Lower leg skin (tissue), 4 donors: ENCODE data around the gene POLA2. TPM values are rescaled to one million over a fixed set of nuclear protein-coding genes. Genes with fewer than 3 reads are reported as not detected.
"Not testable (repeated sequence)": the region's sequence is repeated elsewhere in the genome, so short reads cannot be mapped to it uniquely, and the experiment has no call there.

ENCODE experiments used
- DNase-seq, 2 donors: peaks; one replicate each; pipeline ENCODE4 v3.0.0-alpha.2; 2019; ENCODE audit warnings: low spot score in 2 of 2
- H3K4me3 ChIP-seq: fragments of 200-600 bp; sonication (generic); 2 replicates; pipeline ENCODE4 v1.5.1; 2017; ENCODE audit warnings: mild to moderate bottlenecking, low read depth; ENCODE audit not compliant: poor library complexity, severe bottlenecking
- CTCF ChIP-seq, 3 donors: fragments of 450-650 bp; IDR thresholded peaks; one replicate each; pipeline ENCODE4 v1.5.1; 2016; ENCODE audit warnings: antibody characterized with exemption in 3 of 3, mild to moderate bottlenecking in 3 of 3, moderate library complexity in 2 of 3
- POLR2A ChIP-seq, 2 donors: fragments of 450-650 bp; IDR thresholded peaks; one replicate each; pipeline ENCODE4 v1.6.1; 2016 to 2017; ENCODE audit warnings: antibody characterized with exemption in 2 of 2, mild to moderate bottlenecking in 1 of 2, moderate library complexity in 1 of 2
- WGBS, 2 donors: methylation state at CpG; one replicate each; pipeline ENCODE4 v1.1.5; 2018; 5-methylcytosine and 5-hydroxymethylcytosine counted together
- intact Hi-C: fragments of 100-400 bp; cut with DNase I; formaldehyde crosslinking; loops from one replicate; pipeline ENCODE4 v1.15.0; 2023; ENCODE audit warnings: low total_unique reads
- total RNA-seq, 4 donors: library from RNA; depleted of rRNA; stranded (reverse); fragments of >200 nt; gene quantifications; one replicate each; pipeline ENCODE4 v1.1.0, GENCODE V29; 2016

Gene POLA2
- total RNA-seq, 4 donors from 2014 or later: 6.7 to 11.2 (median 7.6) TPM

GRCh38 chr11:65241134-65241533 lies 20.6 kb upstream of the POLA2 start:
- intact Hi-C loops: no loop called here
- TF ChIP-seq CTCF (IDR thresholded peaks at IDR 0.05) (no peak), POLR2A (IDR thresholded peaks at IDR 0.05) (no peak)
- WGBS, 2 donors: 65 to 70% methylated on average over 5 of the region's 5 CpGs
- H3K4me3 ChIP-seq: no peak overlapping the region
- no peak for DNase-seq

GRCh38 chr11:65241692-65242091 lies 20.1 kb upstream of the POLA2 start:
- intact Hi-C loops: no loop called here
- TF ChIP-seq CTCF (IDR thresholded peaks at IDR 0.05) (no peak), POLR2A (IDR thresholded peaks at IDR 0.05) (no peak)
- DNase-seq: no peak
- no peak overlapping the region for H3K4me3 ChIP-seq

GRCh38 chr11:65242389-65242788 lies 19.4 kb upstream of the POLA2 start:
- no peak for DNase-seq
- TF ChIP-seq POLR2A (IDR thresholded peaks at IDR 0.05): no peak
- no peak for TF ChIP-seq CTCF (IDR thresholded peaks at IDR 0.05)
- no peak overlapping the region for H3K4me3 ChIP-seq
- 89 to 91% methylated on average over 6 of the region's 6 CpGs for WGBS, 2 donors
- intact Hi-C loops: no loop called here

DNA sequence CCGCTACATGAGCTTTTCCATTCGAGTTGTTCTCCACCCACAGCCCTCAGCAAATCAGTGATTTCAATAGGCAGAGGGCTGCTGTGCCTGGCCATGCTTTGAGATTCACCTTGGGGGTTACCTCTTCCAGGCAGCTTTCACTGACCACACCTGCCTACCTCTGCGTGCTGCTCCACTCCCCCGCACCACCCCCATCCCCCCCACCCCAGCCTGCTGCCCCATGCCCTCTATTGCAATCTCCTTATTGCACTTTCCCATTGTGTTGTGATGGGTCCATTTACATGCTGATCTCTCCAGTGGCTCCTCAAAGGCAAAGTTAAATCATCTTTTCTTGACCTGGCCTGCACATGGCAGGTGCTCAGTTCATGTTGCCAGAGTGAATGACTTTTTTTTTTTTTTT lies 18.0 kb upstream of the POLA2 start:
- WGBS, 2 donors: 52 to 72% methylated on average over 4 of the region's 4 CpGs
- intact Hi-C loops: no loop called here
- TF ChIP-seq POLR2A (IDR thresholded peaks at IDR 0.05) (no peak), CTCF (IDR thresholded peaks at IDR 0.05) (no peak)
- H3K4me3 ChIP-seq: no peak overlapping the region
- no peak for DNase-seq

- DNase-seq, intact Hi-C loops, H3K4me3 ChIP-seq: not testable (repeated sequence)
- 93 to 95% methylated on average over 8 of the region's 8 CpGs for WGBS, 2 donors
Measured at GRCh38 chr11:65245046-65245445, 16.7 kb upstream of the POLA2 start.

DNA sequence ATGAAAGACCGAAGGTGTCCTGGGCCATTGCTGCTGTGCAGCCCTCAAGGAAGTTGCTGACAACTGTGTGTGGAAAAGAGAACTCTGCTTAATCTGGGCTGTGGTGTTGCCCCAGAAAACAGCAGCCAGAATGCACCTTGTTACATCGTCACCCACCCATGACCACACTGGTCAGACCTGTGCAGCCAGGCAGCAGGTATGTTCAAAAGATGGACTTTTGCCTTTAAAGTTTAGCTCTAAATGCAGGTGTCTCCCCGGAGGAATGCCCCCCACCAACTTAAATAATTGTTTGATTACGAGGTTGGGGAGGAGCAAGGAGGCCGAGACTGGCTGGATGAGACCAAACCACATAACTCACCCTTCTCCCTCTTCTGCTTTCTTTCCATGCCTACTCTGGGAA lies 15.3 kb upstream of the POLA2 start:
- TF ChIP-seq CTCF (IDR thresholded peaks at IDR 0.05) (no peak), POLR2A (IDR thresholded peaks at IDR 0.05) (no peak)
- intact Hi-C loops: no loop called here
- H3K4me3 ChIP-seq: no peak overlapping the region
- WGBS, 2 donors: 71 to 88% methylated on average over 5 of the region's 5 CpGs
- DNase-seq: no peak

DNA sequence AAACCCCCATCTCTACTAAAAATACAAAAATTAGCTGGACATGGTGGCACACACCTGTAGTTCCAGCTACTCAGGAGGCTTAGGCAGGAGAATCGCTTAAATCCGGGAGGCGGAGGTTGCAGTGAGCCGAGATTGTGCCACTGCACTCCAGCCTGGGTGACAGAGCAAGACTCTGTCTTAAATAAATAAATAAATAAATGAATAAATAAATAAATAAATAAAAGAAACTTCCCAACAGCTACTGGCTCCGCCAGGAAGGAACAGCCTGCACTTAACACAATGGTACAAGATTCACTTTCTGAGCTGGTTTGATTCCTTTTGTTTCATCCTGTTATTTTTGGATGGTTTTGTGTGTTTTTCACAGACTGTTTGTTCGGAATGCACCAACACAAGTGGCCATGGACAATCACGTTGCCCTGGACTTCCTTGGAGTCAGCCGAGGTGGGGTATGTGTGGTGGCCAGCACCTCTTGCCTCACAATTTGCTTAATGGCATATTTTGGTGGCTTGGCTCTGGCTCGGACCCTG lies 13.5 kb upstream of the POLA2 start:
- intact Hi-C loops, DNase-seq, H3K4me3 ChIP-seq: not testable (repeated sequence)
- 83 to 91% methylated on average over 8 to 9 of the region's 9 CpGs for WGBS, 2 donors
